HEK293T (cell line): ENCODE data around the gene WDR11.

Experiments
- BHLHE40 ChIP-seq: fragments of 450-650 bp; IDR thresholded peaks from 2 replicates; pipeline ENCODE4 v1.6.1; 2016; ENCODE audit warnings: mild to moderate bottlenecking, moderate library complexity, borderline replicate concordance
- CTBP1 ChIP-seq: fragments of 450-650 bp; IDR thresholded peaks from 2 replicates; pipeline ENCODE4 v1.6.1; 2016; ENCODE audit warnings: borderline replicate concordance
- FOXA1 ChIP-seq: fragments of 450-650 bp; IDR thresholded peaks from 2 replicates; pipeline ENCODE4 v1.6.1; 2016; ENCODE audit warnings: mild to moderate bottlenecking
- FOXK2 ChIP-seq: fragments of 450-650 bp; IDR thresholded peaks from 2 replicates; pipeline ENCODE4 v1.6.1; 2016; ENCODE audit warnings: mild to moderate bottlenecking
- FOXM1 ChIP-seq: fragments of 450-650 bp; IDR thresholded peaks from 2 replicates; pipeline ENCODE4 v1.6.1; 2017; ENCODE audit warnings: mild to moderate bottlenecking, borderline replicate concordance
- SP1 ChIP-seq: fragments of 450-650 bp; IDR thresholded peaks from 2 replicates; pipeline ENCODE4 v1.6.1; 2017

GRCh38 chr10:120953897-120954296, 102.7 kb downstream of the WDR11 start:
- TF ChIP-seq FOXA1 = no peak
- TF ChIP-seq SP1 = no peak
- TF ChIP-seq BHLHE40 = no peak
- no peak for TF ChIP-seq FOXM1
- no peak for TF ChIP-seq FOXK2
- TF ChIP-seq CTBP1 = no peak
